Fibroblast of the aortic adventitia (primary cell): ENCODE data around the gene VPS8. TPM values are rescaled to one million over a fixed set of nuclear protein-coding genes. Genes with fewer than 3 reads are reported as not detected.

Experiments used
- DNase-seq: peaks from one replicate; pipeline ENCODE4 v3.0.0-alpha.2; 2010; ENCODE audit warnings: low read depth
- H3K4me3 ChIP-seq: 2 replicates; pipeline ENCODE4 v1.5.1; 2011; ENCODE audit warnings: low read depth, mild to moderate bottlenecking, control low read depth, low read length, moderate library complexity
- total RNA-seq: library from RNA; depleted of rRNA; stranded (reverse); fragments of >200 nt; gene quantifications from 2 replicates; pipeline ENCODE4 v1.2.3, GENCODE V29; 2012; ENCODE audit warnings: low replicate concordance
- TF ChIP-seq, protein P1 (sequence below): IDR thresholded peaks from 2 replicates; pipeline ENCODE4 v1.5.1; 2011; ENCODE audit warnings: mild to moderate bottlenecking, low read length, control low read depth, inconsistent platforms; ENCODE audit not compliant: insufficient read depth

VPS8 gene
- total RNA-seq, 1 donor, result 56.6 TPM

GRCh38 chr3:184832044-184832443 lies 20.1 kb downstream of the VPS8 start:
- H3K4me3 ChIP-seq, result no peak overlapping the region
- TF ChIP-seq, protein P1, sequence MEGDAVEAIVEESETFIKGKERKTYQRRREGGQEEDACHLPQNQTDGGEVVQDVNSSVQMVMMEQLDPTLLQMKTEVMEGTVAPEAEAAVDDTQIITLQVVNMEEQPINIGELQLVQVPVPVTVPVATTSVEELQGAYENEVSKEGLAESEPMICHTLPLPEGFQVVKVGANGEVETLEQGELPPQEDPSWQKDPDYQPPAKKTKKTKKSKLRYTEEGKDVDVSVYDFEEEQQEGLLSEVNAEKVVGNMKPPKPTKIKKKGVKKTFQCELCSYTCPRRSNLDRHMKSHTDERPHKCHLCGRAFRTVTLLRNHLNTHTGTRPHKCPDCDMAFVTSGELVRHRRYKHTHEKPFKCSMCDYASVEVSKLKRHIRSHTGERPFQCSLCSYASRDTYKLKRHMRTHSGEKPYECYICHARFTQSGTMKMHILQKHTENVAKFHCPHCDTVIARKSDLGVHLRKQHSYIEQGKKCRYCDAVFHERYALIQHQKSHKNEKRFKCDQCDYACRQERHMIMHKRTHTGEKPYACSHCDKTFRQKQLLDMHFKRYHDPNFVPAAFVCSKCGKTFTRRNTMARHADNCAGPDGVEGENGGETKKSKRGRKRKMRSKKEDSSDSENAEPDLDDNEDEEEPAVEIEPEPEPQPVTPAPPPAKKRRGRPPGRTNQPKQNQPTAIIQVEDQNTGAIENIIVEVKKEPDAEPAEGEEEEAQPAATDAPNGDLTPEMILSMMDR, result no peak
- DNase-seq, result no peak

DNA sequence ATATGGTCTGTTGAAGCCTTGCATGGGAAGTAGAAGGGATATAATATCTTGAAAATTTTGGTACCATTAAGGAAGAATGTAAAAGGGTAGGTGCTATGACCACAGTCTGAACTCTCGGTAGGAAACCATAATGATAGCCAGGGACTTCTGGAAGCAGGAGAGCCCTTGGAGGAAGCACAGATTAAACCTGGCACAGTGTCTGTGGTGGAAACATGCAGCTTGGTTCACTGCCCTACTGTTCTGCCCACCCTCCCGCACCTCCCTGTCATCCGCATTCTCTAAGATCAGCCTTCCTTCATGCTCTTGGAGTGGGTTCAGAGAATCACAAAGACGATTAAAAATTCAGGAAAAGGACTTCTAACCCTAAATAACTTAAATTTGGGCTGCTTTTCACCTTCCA lies 20.9 kb downstream of the VPS8 start:
- no peak for DNase-seq
- H3K4me3 ChIP-seq, result no peak overlapping the region
- TF ChIP-seq, protein P1, result no peak

DNA sequence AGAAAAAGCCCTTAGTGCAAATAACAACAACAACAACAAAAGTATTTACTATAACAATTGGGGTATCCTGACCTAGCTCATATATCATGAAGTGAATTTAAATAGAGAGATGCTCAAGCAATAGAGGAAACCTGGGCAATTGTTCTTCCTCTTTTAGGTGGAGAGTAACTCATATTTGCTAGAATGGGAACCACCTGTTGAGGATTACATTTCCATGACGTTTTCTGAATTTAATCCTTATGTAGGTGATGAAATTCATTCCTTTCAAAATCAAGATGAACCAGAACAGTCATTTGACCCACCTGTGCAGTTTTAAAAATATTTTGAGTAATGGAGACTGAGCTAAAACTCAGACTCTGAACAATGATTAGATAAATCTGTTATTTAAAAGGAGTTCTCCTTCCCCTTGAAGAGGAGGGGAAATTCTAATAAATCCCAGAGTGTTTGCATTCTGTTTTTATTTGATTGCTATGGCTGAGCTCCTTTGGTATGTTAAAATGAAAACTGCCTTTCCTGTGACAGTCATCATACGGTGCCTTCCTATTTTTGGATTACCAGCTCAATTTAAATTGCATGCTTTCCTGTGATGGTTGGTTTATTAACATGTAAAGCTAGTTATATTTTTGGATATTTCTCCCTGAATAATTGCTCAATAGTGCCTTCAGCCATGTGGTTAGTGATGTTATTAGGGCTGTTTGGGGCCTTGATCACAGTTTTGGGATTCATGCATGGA lies 24.3 kb downstream of the VPS8 start:
- H3K4me3 ChIP-seq, result no peak overlapping the region
- no peak for DNase-seq
- TF ChIP-seq, protein P1, result no peak

DNA sequence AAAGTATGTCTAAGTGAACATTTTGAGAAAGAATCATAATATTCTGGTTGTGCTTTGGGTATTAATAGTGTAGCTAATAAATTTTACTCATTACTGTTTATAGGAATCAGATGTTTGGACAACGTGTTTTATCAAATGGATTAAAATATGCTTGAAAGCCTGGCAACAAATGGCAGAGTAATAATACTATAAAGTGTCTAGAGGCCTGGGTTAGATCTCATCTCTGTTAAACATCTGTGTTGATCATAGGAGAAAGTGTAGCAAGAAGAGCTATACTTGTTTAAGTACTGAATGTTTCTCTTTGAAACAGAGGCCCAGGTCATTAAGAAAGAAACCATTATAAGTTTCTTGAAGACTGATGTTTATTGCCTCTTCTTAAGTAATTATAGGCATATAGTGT lies 30.5 kb downstream of the VPS8 start:
- DNase-seq, result no peak
- H3K4me3 ChIP-seq, result no peak overlapping the region
- TF ChIP-seq, protein P1, result no peak

GRCh38 chr3:184845819-184846218 lies 33.9 kb downstream of the VPS8 start:
- no peak overlapping the region for H3K4me3 ChIP-seq
- no peak for DNase-seq
- TF ChIP-seq, protein P1, result no peak

- DNase-seq, result no peak
- H3K4me3 ChIP-seq, result no peak overlapping the region
- TF ChIP-seq, protein P1, result no peak
Observed at GRCh38 chr3:184846496-184846895, 34.5 kb downstream of the VPS8 start.

DNA sequence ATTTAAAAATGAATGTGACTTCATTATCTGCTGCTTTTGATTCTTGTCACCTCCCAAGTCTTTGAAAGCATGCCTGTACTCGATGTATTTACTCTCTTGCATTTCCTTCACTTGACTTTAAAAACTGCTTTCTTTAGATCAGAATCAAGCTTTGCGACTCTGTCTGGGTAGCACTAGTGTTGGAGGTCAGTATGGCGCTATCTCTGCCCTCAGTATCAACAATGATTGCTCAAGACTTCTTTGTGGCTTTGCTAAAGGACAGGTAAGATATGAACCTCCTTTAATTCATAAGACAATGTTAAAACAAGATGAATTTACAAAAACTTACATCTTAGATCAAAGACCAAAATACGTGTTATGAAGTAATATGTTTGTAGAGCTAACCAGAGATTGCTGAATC lies 37.0 kb downstream of the VPS8 start:
- DNase-seq, result no peak
- TF ChIP-seq, protein P1, result no peak
- H3K4me3 ChIP-seq, result no peak overlapping the region
